HepG2 (cell line): ENCODE measurements around the gene ATRAID. TPM values are rescaled to one million over a fixed set of nuclear protein-coding genes. Genes with fewer than 3 reads are reported as not detected.

Experiments used
- GMEB2 ChIP-seq: IDR thresholded peaks from 2 replicates; pipeline ENCODE4 v1.6.1; 2016; ENCODE audit warnings: missing biosample characterization, missing genetic modification reagents, low read depth
- HDAC2 ChIP-seq: sonication (generic); formaldehyde crosslinking; IDR thresholded peaks from 2 replicates; pipeline ENCODE4 v1.4.0; 2020; ENCODE audit warnings: missing genetic modification reagents
- IRF2 ChIP-seq: IDR thresholded peaks from 2 replicates; pipeline ENCODE4 v1.6.1; 2018; ENCODE audit warnings: missing genetic modification reagents, missing compliant biosample characterization
- LCORL ChIP-seq, 2 experiments: fragments of 450-650 bp in 1 of 2; sonication (generic) in 1 of 2; formaldehyde crosslinking in 1 of 2; IDR thresholded peaks; 2 replicates each; pipeline versions ENCODE4 v1.5.0 to v1.6.1; 2017 to 2020; ENCODE audit warnings: antibody characterized with exemption in 1 of 2, missing genetic modification reagents in 1 of 2
- NCOA1 ChIP-seq: sonication (generic); formaldehyde crosslinking; IDR thresholded peaks from 2 replicates; pipeline ENCODE4 v1.9.0; 2021; ENCODE audit warnings: missing genetic modification reagents
- NR2F6 ChIP-seq, 2 experiments: IDR thresholded peaks; 2 replicates each; pipeline ENCODE4 v1.6.1; 2016; ENCODE audit warnings: antibody characterized with exemption in 1 of 2, mild to moderate bottlenecking in 1 of 2
- PAX8 ChIP-seq: sonication (generic); formaldehyde crosslinking; IDR thresholded peaks from 2 replicates; pipeline ENCODE4 v1.8.0; 2022; ENCODE audit warnings: mild to moderate bottlenecking, missing genetic modification reagents, borderline replicate concordance
- PHB2 ChIP-seq: fragments of 450-650 bp; IDR thresholded peaks from 2 replicates; pipeline ENCODE4 v1.6.1; 2018; ENCODE audit not compliant: partially characterized antibody
- PHF21A ChIP-seq: sonication (generic); formaldehyde crosslinking; IDR thresholded peaks from 2 replicates; pipeline ENCODE4 v1.5.0; 2020; ENCODE audit warnings: mild to moderate bottlenecking, missing genetic modification reagents
- PRDM10 ChIP-seq: sonication (generic); formaldehyde crosslinking; IDR thresholded peaks from 2 replicates; pipeline ENCODE4 v1.4.0; 2020; ENCODE audit warnings: low read depth, missing genetic modification reagents
- RBM39 ChIP-seq: fragments of 200-400 bp; formaldehyde crosslinking; IDR thresholded peaks from one replicate; pipeline ENCODE4 v1.6.1; 2018; ENCODE audit warnings: antibody characterized with exemption, mild to moderate bottlenecking, low read depth, low read length; ENCODE audit not compliant: poor library complexity, severe bottlenecking
- SAFB2 ChIP-seq: sonication (generic); formaldehyde crosslinking; IDR thresholded peaks from 2 replicates; pipeline ENCODE4 v1.5.1; 2020; ENCODE audit warnings: missing genetic modification reagents, low read depth, mild to moderate bottlenecking, borderline replicate concordance
- SALL1 ChIP-seq: sonication (generic); formaldehyde crosslinking; IDR thresholded peaks from 2 replicates; pipeline ENCODE4 v1.8.0; 2022; ENCODE audit warnings: mild to moderate bottlenecking, missing genetic modification reagents
- SP1 ChIP-seq, 2 experiments: fragments of 450-650 bp in 1 of 2; sonication (generic) in 1 of 2; formaldehyde crosslinking in 1 of 2; IDR thresholded peaks; 2 replicates each; pipeline versions ENCODE4 v1.4.0 to v1.6.1; 2016 to 2020; ENCODE audit warnings: missing genetic modification reagents in 1 of 2
- ZFYVE20 ChIP-seq: sonication (generic); formaldehyde crosslinking; IDR thresholded peaks from 2 replicates; pipeline ENCODE4 v1.8.0; 2023; ENCODE audit warnings: low read depth, mild to moderate bottlenecking, moderate library complexity, missing genetic modification reagents, borderline replicate concordance
- ZMAT3 ChIP-seq: sonication (generic); formaldehyde crosslinking; conservative IDR thresholded peaks from 2 replicates; pipeline ENCODE4 v1.7.0; 2021; ENCODE audit warnings: missing genetic modification reagents
- ZNF136 ChIP-seq: sonication (generic); formaldehyde crosslinking; IDR thresholded peaks from 2 replicates; pipeline ENCODE4 v1.8.1; 2022; ENCODE audit warnings: low read depth, mild to moderate bottlenecking, moderate library complexity, missing genetic modification reagents
- ZNF251 ChIP-seq: sonication (generic); formaldehyde crosslinking; IDR thresholded peaks from 2 replicates; pipeline ENCODE4 v1.9.0; 2021; ENCODE audit warnings: mild to moderate bottlenecking, missing genetic modification reagents
- ZNF598 ChIP-seq: sonication (generic); formaldehyde crosslinking; IDR thresholded peaks from 2 replicates; pipeline ENCODE4 v1.5.1; 2020; ENCODE audit warnings: mild to moderate bottlenecking, missing genetic modification reagents, borderline replicate concordance
- ZNF615 ChIP-seq: sonication (generic); formaldehyde crosslinking; IDR thresholded peaks from 2 replicates; pipeline ENCODE4 v1.5.0; 2020; ENCODE audit warnings: mild to moderate bottlenecking, missing genetic modification reagents, borderline replicate concordance
- ZNF674 ChIP-seq: sonication (generic); formaldehyde crosslinking; IDR thresholded peaks from 2 replicates; pipeline ENCODE4 v1.5.0; 2020; ENCODE audit warnings: low read depth, mild to moderate bottlenecking, missing genetic modification reagents
- ZNF775 ChIP-seq: sonication (generic); formaldehyde crosslinking; IDR thresholded peaks from 2 replicates; pipeline ENCODE4 v1.4.0; 2020; ENCODE audit warnings: missing genetic modification reagents, mild to moderate bottlenecking, moderate library complexity, borderline replicate concordance
- polyA plus RNA-seq, 8 experiments: library from polyadenylated mRNA; depleted of rRNA in 3 of 8; stranded (reverse) in 7 of 8; unstranded in 1 of 8; fragments of >200 nt; fragmentation: Illumina TruSeq in 4 of 8; extraction: Trizol in 4 of 8; gene quantifications; 2 replicates each; pipeline versions ENCODE4 v1.2.1 to v1.2.3, GENCODE V29; 2011 to 2016; ENCODE audit warnings: low read depth in 4 of 8, missing spikeins in 1 of 8, mixed read lengths in 1 of 8; ENCODE audit not compliant: insufficient read depth in 1 of 8
- total RNA-seq, 5 experiments: library from RNA; depleted of rRNA; stranded (reverse); fragments of >200 nt; fragmentation: Illumina TruSeq; extraction: Trizol; gene quantifications; 2 replicates each; pipeline ENCODE4 v1.2.3, GENCODE V29; 2016; ENCODE audit warnings: low read depth in 1 of 5
- TF ChIP-seq, protein P1 (sequence below): sonication (generic); formaldehyde crosslinking; conservative IDR thresholded peaks from 2 replicates; pipeline ENCODE4 v1.4.0; 2020; ENCODE audit warnings: missing genetic modification reagents

The ATRAID gene
- total and polyA plus RNA-seq, 2 of the 13 experiments (the other 11 are each of a cell fraction or from before 2014, with no cell fraction given), result 207 to 382 TPM

GRCh38 chr2:27264753-27265535 lies 53.1 kb downstream of the ATRAID start (continued):
- TF ChIP-seq, protein P1, sequence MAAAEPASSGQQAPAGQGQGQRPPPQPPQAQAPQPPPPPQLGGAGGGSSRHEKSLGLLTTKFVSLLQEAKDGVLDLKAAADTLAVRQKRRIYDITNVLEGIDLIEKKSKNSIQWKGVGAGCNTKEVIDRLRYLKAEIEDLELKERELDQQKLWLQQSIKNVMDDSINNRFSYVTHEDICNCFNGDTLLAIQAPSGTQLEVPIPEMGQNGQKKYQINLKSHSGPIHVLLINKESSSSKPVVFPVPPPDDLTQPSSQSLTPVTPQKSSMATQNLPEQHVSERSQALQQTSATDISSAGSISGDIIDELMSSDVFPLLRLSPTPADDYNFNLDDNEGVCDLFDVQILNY, result peak; percentile 84
- TF ChIP-seq SAFB2 (CRISPR knock-in tag) (no peak), RBM39 (peak; percentile 42), ZMAT3 (0 out of 2 replicates have a peak, but pooled peaks have one; percentile 82), ZNF615 (CRISPR knock-in tag) (no peak), PRDM10 (CRISPR knock-in tag) (0 out of 2 replicates have a peak, but pooled peaks have one; percentile 31), ZNF598 (CRISPR knock-in tag) (peak; percentile 66; the same call in 1 of the 2 replicates), NR2F6 (IDR thresholded peaks at IDR 0.05) (no peak), NR2F6 (CRISPR knock-in tag; IDR thresholded peaks at IDR 0.05) (peak; percentile 55; the same call in 1 of the 2 replicates), SALL1 (CRISPR knock-in tag) (peak; percentile 88), ZFYVE20 (CRISPR knock-in tag) (0 out of 2 replicates have a peak, but pooled peaks have one; percentile 54), NCOA1 (peak; percentile 87; the same call in 1 of the 2 replicates), ZNF251 (CRISPR knock-in tag) (no peak), ZNF136 (CRISPR knock-in tag) (no peak), ZNF674 (CRISPR knock-in tag) (peak; percentile 50; the same call in 1 of the 2 replicates), SP1 (IDR thresholded peaks at IDR 0.05) (no peak), SP1 (CRISPR knock-in tag; IDR thresholded peaks at IDR 0.05) (peak; percentile 79), HDAC2 (CRISPR knock-in tag) (peak; percentile 67), PHF21A (CRISPR knock-in tag) (0 out of 2 replicates have a peak, but pooled peaks have one; percentile 48), LCORL (IDR thresholded peaks at IDR 0.05) (no peak), LCORL (CRISPR knock-in tag; IDR thresholded peaks at IDR 0.05) (peak; percentile 68; the same call in 1 of the 2 replicates), GMEB2 (CRISPR knock-in tag) (no peak), PHB2 (no peak), ZNF775 (no peak), PAX8 (CRISPR knock-in tag) (no peak), IRF2 (peak; percentile 53; the same call in 1 of the 2 replicates)
